HepG2 (cell line): ENCODE measurements around the gene TMEM8B. TPM values are rescaled to one million over a fixed set of nuclear protein-coding genes. Genes with fewer than 3 reads are reported as not detected.
A peak's percentile ranks its signal among the peaks of the same experiment; 100 is the strongest.

Source experiments
- CBFB ChIP-seq: sonication (generic); formaldehyde crosslinking; IDR thresholded peaks from 2 replicates; pipeline ENCODE4 v1.4.0; 2020; ENCODE audit warnings: missing genetic modification reagents
- CCDC6 ChIP-seq: sonication (generic); formaldehyde crosslinking; IDR thresholded peaks from 2 replicates; pipeline ENCODE4 v1.8.1; 2022; ENCODE audit warnings: mild to moderate bottlenecking, missing genetic modification reagents, moderate library complexity
- FOXP1 ChIP-seq, 2 experiments: fragments of 450-650 bp in 1 of 2; IDR thresholded peaks; 2 replicates each; pipeline ENCODE4 v1.6.1; 2017 to 2018; ENCODE audit warnings: antibody characterized with exemption in 1 of 2
- MED13 ChIP-seq: sonication (generic); formaldehyde crosslinking; IDR thresholded peaks from 2 replicates; pipeline ENCODE4 v1.5.0; 2020; ENCODE audit warnings: missing genetic modification reagents
- MEF2D ChIP-seq: sonication (generic); formaldehyde crosslinking; IDR thresholded peaks from 2 replicates; pipeline ENCODE4 v1.5.1; 2020; ENCODE audit warnings: mild to moderate bottlenecking, missing genetic modification reagents
- NR2F6 ChIP-seq, 2 experiments: IDR thresholded peaks; 2 replicates each; pipeline ENCODE4 v1.6.1; 2016; ENCODE audit warnings: antibody characterized with exemption in 1 of 2, mild to moderate bottlenecking in 1 of 2
- PAF1 ChIP-seq: IDR thresholded peaks from 2 replicates; pipeline ENCODE4 v1.6.1; 2016; ENCODE audit warnings: missing genetic modification reagents, missing compliant biosample characterization
- POLR2AphosphoS2 ChIP-seq: IDR thresholded peaks from 2 replicates; pipeline ENCODE4 v1.6.1; 2011; ENCODE audit warnings: low read depth, low read length, improper control_type of control experiment
- SCMH1 ChIP-seq: sonication (generic); formaldehyde crosslinking; IDR thresholded peaks from 2 replicates; pipeline ENCODE4 v1.9.0; 2021; ENCODE audit warnings: missing genetic modification reagents, mild to moderate bottlenecking, borderline replicate concordance
- SMARCE1 ChIP-seq: fragments of 450-650 bp; IDR thresholded peaks from 2 replicates; pipeline ENCODE4 v1.6.1; 2017; ENCODE audit warnings: borderline replicate concordance
- ZFP1 ChIP-seq: IDR thresholded peaks from 2 replicates; pipeline ENCODE4 v1.6.1; 2016
- ZNF138 ChIP-seq: sonication (generic); formaldehyde crosslinking; IDR thresholded peaks from 2 replicates; pipeline ENCODE4 v1.5.0; 2020; ENCODE audit warnings: mild to moderate bottlenecking, low read depth, missing genetic modification reagents
- ZNF143 ChIP-seq: sonication (generic); formaldehyde crosslinking; IDR thresholded peaks from 2 replicates; pipeline ENCODE4 v1.4.0; 2020; ENCODE audit warnings: missing genetic modification reagents
- ZNF30 ChIP-seq: sonication (generic); formaldehyde crosslinking; IDR thresholded peaks from 2 replicates; pipeline ENCODE4 v1.5.0; 2020; ENCODE audit warnings: mild to moderate bottlenecking, missing genetic modification reagents
- ZNF607 ChIP-seq: sonication (generic); formaldehyde crosslinking; IDR thresholded peaks from 2 replicates; pipeline ENCODE4 v1.5.1; 2020; ENCODE audit warnings: missing genetic modification reagents, mild to moderate bottlenecking, borderline replicate concordance
- ZNF724P ChIP-seq: sonication (generic); formaldehyde crosslinking; IDR thresholded peaks from 2 replicates; pipeline ENCODE4 v1.8.0; 2022; ENCODE audit warnings: missing genetic modification reagents, borderline replicate concordance
- polyA plus RNA-seq, 8 experiments: library from polyadenylated mRNA; depleted of rRNA in 3 of 8; stranded (reverse) in 7 of 8; unstranded in 1 of 8; fragments of >200 nt; fragmentation: Illumina TruSeq in 4 of 8; extraction: Trizol in 4 of 8; gene quantifications; 2 replicates each; pipeline versions ENCODE4 v1.2.1 to v1.2.3, GENCODE V29; 2011 to 2016; ENCODE audit warnings: low read depth in 4 of 8, missing spikeins in 1 of 8, mixed read lengths in 1 of 8; ENCODE audit not compliant: insufficient read depth in 1 of 8
- total RNA-seq, 5 experiments: library from RNA; depleted of rRNA; stranded (reverse); fragments of >200 nt; fragmentation: Illumina TruSeq; extraction: Trizol; gene quantifications; 2 replicates each; pipeline ENCODE4 v1.2.3, GENCODE V29; 2016; ENCODE audit warnings: low read depth in 1 of 5
- TF ChIP-seq, protein P1 (sequence below): IDR thresholded peaks from 2 replicates; pipeline ENCODE4 v1.6.1; 2018; ENCODE audit warnings: missing genetic modification reagents
- TF ChIP-seq, protein P2 (sequence below): sonication (generic); formaldehyde crosslinking; IDR thresholded peaks from 2 replicates; pipeline ENCODE4 v1.5.0; 2020; ENCODE audit warnings: mild to moderate bottlenecking, missing genetic modification reagents
- TF ChIP-seq, protein P3 (sequence below): sonication (generic); formaldehyde crosslinking; IDR thresholded peaks from 2 replicates; pipeline ENCODE4 v1.8.1; 2022; ENCODE audit warnings: low read depth, mild to moderate bottlenecking, missing genetic modification reagents

Gene TMEM8B
- total and polyA plus RNA-seq, 2 of the 13 experiments (the other 11 are each of a cell fraction or from before 2014, with no cell fraction given) = 2.1 to 2.7 TPM

DNA sequence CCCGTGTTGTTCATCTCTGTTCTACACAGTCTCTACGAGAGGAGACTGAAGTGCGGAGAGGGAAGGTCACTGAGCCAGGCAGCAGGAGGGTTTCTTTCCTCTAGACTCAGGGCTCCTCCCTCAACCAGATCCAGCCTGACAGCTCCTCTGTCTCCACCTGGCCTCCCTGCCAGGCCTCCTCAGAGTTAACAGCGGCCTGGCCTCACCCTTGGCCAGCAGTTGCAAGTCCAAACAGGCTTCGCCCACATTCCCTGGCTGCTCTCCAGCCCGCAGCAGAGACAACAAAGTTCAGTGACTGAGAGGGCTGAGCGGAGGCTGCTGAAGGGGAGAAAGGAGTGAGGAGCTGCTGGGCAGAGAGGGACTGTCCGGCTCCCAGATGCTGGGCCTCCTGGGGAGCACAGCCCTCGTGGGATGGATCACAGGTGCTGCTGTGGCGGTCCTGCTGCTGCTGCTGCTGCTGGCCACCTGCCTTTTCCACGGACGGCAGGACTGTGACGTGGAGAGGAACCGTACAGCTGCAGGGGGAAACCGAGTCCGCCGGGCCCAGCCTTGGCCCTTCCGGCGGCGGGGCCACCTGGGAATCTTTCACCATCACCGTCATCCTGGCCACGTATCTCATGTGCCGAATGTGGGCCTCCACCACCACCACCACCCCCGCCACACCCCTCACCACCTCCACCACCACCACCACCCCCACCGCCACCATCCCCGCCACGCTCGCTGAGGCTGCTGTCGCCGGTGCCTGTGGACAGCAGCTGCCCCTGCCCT lies 77.1 kb downstream of the TMEM8B start, which contains the start of gene HRCT1 (continued):
- TF ChIP-seq NR2F6 (IDR thresholded peaks at IDR 0.05) (no peak), NR2F6 (CRISPR knock-in tag; IDR thresholded peaks at IDR 0.05) (peak; percentile 29; the same call in 1 of the 2 replicates), PAF1 (CRISPR knock-in tag) (no peak), MED13 (CRISPR knock-in tag) (no peak), FOXP1 (IDR thresholded peaks at IDR 0.05) (no peak), FOXP1 (CRISPR knock-in tag; IDR thresholded peaks at IDR 0.05) (peak; percentile 37; the same call in 1 of the 2 replicates), ZNF30 (CRISPR knock-in tag) (no peak), SMARCE1 (no peak), MEF2D (no peak), ZNF143 (CRISPR knock-in tag) (no peak), ZNF607 (no peak), CCDC6 (CRISPR knock-in tag) (no peak), SCMH1 (no peak), CBFB (CRISPR knock-in tag) (peak; percentile 93), ZNF138 (CRISPR knock-in tag) (no peak), ZNF724P (no peak), POLR2AphosphoS2 (no peak), ZFP1 (CRISPR knock-in tag) (no peak)
- TF ChIP-seq, protein P1, sequence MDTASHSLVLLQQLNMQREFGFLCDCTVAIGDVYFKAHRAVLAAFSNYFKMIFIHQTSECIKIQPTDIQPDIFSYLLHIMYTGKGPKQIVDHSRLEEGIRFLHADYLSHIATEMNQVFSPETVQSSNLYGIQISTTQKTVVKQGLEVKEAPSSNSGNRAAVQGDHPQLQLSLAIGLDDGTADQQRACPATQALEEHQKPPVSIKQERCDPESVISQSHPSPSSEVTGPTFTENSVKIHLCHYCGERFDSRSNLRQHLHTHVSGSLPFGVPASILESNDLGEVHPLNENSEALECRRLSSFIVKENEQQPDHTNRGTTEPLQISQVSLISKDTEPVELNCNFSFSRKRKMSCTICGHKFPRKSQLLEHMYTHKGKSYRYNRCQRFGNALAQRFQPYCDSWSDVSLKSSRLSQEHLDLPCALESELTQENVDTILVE (CRISPR knock-in tag) = 0 out of 2 replicates have a peak, but pooled peaks have one; percentile 40
- TF ChIP-seq, protein P2, sequence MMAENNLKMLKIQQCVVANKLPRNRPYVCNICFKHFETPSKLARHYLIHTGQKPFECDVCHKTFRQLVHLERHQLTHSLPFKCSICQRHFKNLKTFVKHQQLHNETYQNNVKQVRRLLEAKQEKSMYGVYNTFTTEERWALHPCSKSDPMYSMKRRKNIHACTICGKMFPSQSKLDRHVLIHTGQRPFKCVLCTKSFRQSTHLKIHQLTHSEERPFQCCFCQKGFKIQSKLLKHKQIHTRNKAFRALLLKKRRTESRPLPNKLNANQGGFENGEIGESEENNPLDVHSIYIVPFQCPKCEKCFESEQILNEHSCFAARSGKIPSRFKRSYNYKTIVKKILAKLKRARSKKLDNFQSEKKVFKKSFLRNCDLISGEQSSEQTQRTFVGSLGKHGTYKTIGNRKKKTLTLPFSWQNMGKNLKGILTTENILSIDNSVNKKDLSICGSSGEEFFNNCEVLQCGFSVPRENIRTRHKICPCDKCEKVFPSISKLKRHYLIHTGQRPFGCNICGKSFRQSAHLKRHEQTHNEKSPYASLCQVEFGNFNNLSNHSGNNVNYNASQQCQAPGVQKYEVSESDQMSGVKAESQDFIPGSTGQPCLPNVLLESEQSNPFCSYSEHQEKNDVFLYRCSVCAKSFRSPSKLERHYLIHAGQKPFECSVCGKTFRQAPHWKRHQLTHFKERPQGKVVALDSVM (CRISPR knock-in tag) = peak; percentile 100
- TF ChIP-seq, protein P3, sequence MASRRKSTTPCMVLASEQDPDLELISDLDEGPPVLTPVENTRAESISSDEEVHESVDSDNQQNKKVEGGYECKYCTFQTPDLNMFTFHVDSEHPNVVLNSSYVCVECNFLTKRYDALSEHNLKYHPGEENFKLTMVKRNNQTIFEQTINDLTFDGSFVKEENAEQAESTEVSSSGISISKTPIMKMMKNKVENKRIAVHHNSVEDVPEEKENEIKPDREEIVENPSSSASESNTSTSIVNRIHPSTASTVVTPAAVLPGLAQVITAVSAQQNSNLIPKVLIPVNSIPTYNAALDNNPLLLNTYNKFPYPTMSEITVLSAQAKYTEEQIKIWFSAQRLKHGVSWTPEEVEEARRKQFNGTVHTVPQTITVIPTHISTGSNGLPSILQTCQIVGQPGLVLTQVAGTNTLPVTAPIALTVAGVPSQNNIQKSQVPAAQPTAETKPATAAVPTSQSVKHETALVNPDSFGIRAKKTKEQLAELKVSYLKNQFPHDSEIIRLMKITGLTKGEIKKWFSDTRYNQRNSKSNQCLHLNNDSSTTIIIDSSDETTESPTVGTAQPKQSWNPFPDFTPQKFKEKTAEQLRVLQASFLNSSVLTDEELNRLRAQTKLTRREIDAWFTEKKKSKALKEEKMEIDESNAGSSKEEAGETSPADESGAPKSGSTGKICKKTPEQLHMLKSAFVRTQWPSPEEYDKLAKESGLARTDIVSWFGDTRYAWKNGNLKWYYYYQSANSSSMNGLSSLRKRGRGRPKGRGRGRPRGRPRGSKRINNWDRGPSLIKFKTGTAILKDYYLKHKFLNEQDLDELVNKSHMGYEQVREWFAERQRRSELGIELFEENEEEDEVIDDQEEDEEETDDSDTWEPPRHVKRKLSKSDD (CRISPR knock-in tag) = no peak
